Mesodermal cell (in vitro differentiated cells): ENCODE results near the gene TRIM8.

Experiments
- H3K27ac ChIP-seq: 2 replicates; pipeline ENCODE4 v1.7.0; 2013; ENCODE audit warnings: mild to moderate bottlenecking, low read depth, low read length, moderate library complexity; ENCODE audit not compliant: severe bottlenecking
- H3K36me3 ChIP-seq: 2 replicates; pipeline ENCODE4 v1.7.1; 2013; ENCODE audit warnings: mild to moderate bottlenecking, low read length, moderate library complexity; ENCODE audit not compliant: control insufficient read depth, insufficient read depth
- H3K4me1 ChIP-seq: one replicate; pipeline ENCODE4 v1.7.1; 2013; ENCODE audit warnings: mild to moderate bottlenecking, low read length; ENCODE audit not compliant: insufficient read depth, control insufficient read depth, poor library complexity, severe bottlenecking
- H3K4me3 ChIP-seq: 2 replicates; pipeline ENCODE4 v1.7.0; 2013; ENCODE audit warnings: low read length, control low read depth, mild to moderate bottlenecking; ENCODE audit not compliant: insufficient read depth, poor library complexity, severe bottlenecking; ENCODE audit errors: extremely low read depth
- H3K9me3 ChIP-seq: 2 replicates; pipeline ENCODE4 v1.7.1; 2013; ENCODE audit warnings: mild to moderate bottlenecking, low read length, moderate library complexity; ENCODE audit not compliant: control insufficient read depth
- WGBS, 2 experiments: methylation state at CpG; one replicate each; pipeline ENCODE4 v1.1.5; 2013; ENCODE audit warnings: missing lambda C conversion rate in 2 of 2; ENCODE audit not compliant: insufficient coverage in 2 of 2; 5-methylcytosine and 5-hydroxymethylcytosine counted together

TRIM8 gene

GRCh38 chr10:102626026-102626685 lies 18.1 kb upstream of the TRIM8 start:
- Histone ChIP-seq H3K4me3 (no peak overlapping the region), H3K9me3 (peaks cover 13% of the 10 kb centered on the region), H3K36me3 (peaks cover 24% of the 10 kb centered on the region), H3K27ac (no peak overlapping the region), H3K4me1 (peaks cover 71% of the 10 kb centered on the region)
- 80 to 85% methylated on average over 8 to 9 of the region's 10 CpGs for WGBS, 2 experiments

DNA sequence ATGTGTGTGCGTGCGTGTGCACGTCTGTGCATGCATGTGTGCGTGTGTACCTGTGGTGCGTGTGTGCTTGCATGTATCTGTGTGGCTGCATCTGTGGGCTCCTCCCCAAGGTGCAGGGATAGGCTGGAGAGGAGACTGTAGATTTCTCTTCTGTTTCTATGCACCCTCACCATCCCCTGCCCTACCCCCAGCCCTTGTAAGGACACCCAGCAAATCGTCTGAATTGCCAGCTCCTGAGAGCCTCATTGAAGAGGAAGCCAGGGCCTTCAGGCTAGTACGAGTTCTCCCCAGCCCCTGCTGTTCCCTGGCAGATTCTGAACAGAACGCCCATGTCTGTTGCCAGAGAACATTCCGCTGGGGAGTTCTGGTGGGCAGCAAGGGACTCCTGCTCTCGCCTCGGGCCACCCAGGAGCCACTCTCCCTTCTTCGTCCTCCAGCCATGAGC lies 17.0 kb upstream of the TRIM8 start:
- Histone ChIP-seq H3K4me3 (no peak overlapping the region), H3K36me3 (peaks cover 29% of the 10 kb centered on the region), H3K27ac (peak overlapping the region; percentile 93), H3K9me3 (peaks cover 13% of the 10 kb centered on the region), H3K4me1 (peaks cover 74% of the 10 kb centered on the region)
- 70 to 71% methylated on average over 9 of the region's 12 CpGs for WGBS, 2 experiments

DNA sequence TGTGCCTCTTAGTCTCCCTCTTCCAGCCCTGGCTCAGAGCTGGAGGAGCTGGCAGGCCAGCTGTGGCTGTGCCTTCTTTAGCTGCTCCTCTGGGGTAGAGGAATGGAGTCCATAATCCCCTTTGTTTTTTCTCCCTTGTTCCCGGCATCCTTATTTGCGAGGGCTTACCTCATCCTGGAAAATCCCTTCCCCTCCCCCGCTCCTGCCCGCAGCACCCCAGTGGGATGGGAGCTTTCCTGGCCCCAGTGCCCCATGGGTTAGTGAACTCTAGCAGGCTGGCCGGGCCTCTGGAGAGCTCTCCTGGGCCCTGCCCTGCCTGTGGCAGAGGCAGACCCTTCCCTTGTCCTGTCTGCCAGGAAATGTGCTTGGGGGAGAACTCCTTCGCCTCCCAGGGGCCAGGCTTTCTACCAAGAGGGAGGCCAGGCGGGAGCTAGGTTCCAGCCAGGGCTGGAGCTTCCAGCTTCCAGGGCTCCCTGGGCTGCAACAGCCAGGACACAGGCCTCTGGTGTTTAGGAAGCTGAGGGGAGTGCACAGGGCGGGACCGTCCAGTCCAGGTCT lies 16.5 kb upstream of the TRIM8 start:
- Histone ChIP-seq H3K27ac (peak overlapping the region; percentile 93), H3K4me1 (peaks cover 79% of the 10 kb centered on the region), H3K36me3 (peaks cover 29% of the 10 kb centered on the region), H3K4me3 (no peak overlapping the region), H3K9me3 (peaks cover 13% of the 10 kb centered on the region)
- WGBS, 2 experiments: 47 to 54% methylated on average over 7 of the region's 9 CpGs

- 84% methylated on average over 5 of the region's 11 CpGs; no CpG with 5 or more reads in 1 of the 2 experiments for WGBS, 2 experiments
- Histone ChIP-seq H3K4me1 (peaks cover 86% of the 10 kb centered on the region), H3K9me3 (peaks cover 7% of the 10 kb centered on the region), H3K36me3 (peaks cover 25% of the 10 kb centered on the region), H3K27ac (peak overlapping the region; percentile 93), H3K4me3 (no peak overlapping the region)
Observed at GRCh38 chr10:102628451-102628911, 15.8 kb upstream of the TRIM8 start.

GRCh38 chr10:102629661-102630614 lies 14.3 kb upstream of the TRIM8 start:
- whole genome bisulfite sequencing, 2 experiments: 47 to 55% methylated on average over 15 to 19 of the region's 22 CpGs
- H3K4me3 ChIP-seq: no peak overlapping the region
- peak overlapping the region; percentile 93 for H3K27ac ChIP-seq
- no peaks in the 10 kb centered on the region for H3K9me3 ChIP-seq
- peaks cover 95% of the 10 kb centered on the region for H3K4me1 ChIP-seq
- peaks cover 18% of the 10 kb centered on the region for H3K36me3 ChIP-seq

GRCh38 chr10:102630663-102631062 lies 13.6 kb upstream of the TRIM8 start:
- Histone ChIP-seq H3K36me3 (peaks cover 18% of the 10 kb centered on the region), H3K27ac (peak overlapping the region; percentile 93), H3K9me3 (no peaks in the 10 kb centered on the region), H3K4me3 (no peak overlapping the region), H3K4me1 (peaks cover 98% of the 10 kb centered on the region)
- 78 to 93% methylated on average over 2 to 4 of the region's 6 CpGs for WGBS, 2 experiments

DNA sequence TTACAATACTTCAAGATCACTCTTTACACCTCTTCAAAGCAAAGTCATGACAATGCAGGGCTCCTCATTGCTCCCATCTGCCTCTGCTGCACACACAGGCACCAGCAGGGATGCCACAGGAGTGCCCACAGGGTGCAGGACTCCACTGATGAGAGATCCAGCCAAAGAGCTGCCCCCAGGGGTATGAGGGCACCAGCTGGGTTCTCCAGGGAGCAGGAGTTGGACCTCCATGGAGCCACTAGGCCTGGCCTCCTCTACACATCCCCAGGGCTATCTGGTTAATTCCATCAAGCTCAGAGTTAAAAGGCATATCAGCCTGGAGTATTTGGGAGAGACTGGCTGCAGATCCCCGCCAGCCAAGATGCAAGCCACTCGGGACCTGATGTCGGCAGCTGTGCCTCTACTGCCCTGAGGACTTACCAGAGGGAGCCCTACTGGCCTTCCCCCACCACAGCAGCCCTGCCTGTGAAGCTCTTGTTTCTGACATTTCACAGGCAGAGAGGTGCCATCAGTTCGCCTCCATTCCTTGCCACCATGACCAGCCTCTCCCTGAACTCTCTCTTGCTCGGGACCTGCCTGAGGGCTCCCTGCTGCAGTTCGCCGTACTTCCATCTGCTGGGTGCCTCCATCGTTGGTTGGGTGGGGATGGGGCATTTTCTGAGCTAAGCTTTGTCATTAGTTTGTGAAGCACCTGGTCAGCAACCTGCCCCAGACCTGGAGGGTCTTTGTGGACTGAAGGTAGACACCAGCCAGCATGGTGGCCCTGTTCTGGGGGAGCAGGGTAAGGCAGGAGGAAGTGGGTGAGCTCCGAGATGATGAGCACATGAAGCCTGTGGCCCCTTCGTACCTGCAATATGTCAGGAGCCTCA lies 12.5 kb upstream of the TRIM8 start:
- Histone ChIP-seq H3K4me3 (no peak overlapping the region), H3K4me1 (peaks cover 87% of the 10 kb centered on the region), H3K36me3 (peaks cover 18% of the 10 kb centered on the region), H3K27ac (peak overlapping the region; percentile 93), H3K9me3 (no peaks in the 10 kb centered on the region)
- WGBS, 2 experiments: 94 to 98% methylated on average over 6 to 10 of the region's 10 CpGs

DNA sequence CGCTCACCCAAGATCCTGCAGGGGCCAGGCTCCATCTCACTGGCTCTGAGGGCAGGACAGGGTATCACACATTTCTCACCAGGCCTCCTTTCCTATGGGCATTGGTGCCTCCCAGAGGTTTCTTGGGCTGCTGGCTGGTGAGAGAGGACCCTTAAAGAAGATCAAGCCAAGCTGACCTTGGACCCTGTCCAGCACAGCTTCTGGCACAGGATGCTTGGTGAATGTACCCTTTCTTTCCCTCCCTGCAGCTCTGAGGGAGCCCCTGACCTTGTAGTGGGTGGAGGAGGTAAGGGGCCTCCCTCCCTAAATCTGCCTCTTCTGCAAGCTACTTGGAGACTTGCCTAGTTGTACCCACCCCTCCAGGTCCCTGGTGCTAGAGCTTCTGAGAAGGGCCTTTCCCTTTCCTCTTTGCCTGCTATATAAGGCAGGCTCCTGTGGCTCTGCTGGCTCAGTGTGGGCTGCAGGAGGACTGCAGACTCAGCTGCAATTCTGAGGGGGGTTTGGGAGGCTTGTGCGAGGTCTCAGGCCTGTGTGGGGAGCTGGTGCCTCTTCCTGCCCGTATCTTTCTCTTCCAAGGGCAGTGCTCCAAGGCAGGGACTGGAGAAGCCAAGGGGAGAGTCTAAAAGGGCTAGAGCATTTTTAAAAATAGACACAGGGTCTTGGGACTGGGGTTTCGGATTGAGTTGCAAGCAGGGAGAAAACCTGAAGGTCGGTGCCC lies 11.7 kb upstream of the TRIM8 start:
- H3K4me1 ChIP-seq: peaks cover 80% of the 10 kb centered on the region

GRCh38 chr10:102633287-102633686 lies 11.0 kb upstream of the TRIM8 start:
- 55 to 68% methylated on average over 5 to 6 of the region's 6 CpGs for WGBS, 2 experiments
- peaks cover 18% of the 10 kb centered on the region for H3K36me3 ChIP-seq
- no peaks in the 10 kb centered on the region for H3K9me3 ChIP-seq
- H3K4me1 ChIP-seq: peaks cover 72% of the 10 kb centered on the region
- no peak overlapping the region for H3K4me3 ChIP-seq
- peak overlapping the region; percentile 81 for H3K27ac ChIP-seq

More for the DNA sequence above, 11.7 kb upstream of the TRIM8 start:
- H3K36me3 ChIP-seq: peaks cover 18% of the 10 kb centered on the region
- 69 to 90% methylated on average over 5 of the region's 5 CpGs for WGBS, 2 experiments
- H3K4me3 ChIP-seq: no peak overlapping the region
- peak overlapping the region; percentile 81 for H3K27ac ChIP-seq
- no peaks in the 10 kb centered on the region for H3K9me3 ChIP-seq
